ENCODE measurements around the gene OR12D3. TPM values are rescaled to one million over a fixed set of nuclear protein-coding genes. Genes with fewer than 3 reads are reported as not detected.
"Not testable (repeated sequence)": the region's sequence is repeated elsewhere in the genome, so short reads cannot be mapped to it uniquely, and the experiment has no call there.

OR12D3 gene, protein sequence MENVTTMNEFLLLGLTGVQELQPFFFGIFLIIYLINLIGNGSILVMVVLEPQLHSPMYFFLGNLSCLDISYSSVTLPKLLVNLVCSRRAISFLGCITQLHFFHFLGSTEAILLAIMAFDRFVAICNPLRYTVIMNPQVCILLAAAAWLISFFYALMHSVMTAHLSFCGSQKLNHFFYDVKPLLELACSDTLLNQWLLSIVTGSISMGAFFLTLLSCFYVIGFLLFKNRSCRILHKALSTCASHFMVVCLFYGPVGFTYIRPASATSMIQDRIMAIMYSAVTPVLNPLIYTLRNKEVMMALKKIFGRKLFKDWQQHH
- total RNA-seq, result not detected in 2 replicates

DNA sequence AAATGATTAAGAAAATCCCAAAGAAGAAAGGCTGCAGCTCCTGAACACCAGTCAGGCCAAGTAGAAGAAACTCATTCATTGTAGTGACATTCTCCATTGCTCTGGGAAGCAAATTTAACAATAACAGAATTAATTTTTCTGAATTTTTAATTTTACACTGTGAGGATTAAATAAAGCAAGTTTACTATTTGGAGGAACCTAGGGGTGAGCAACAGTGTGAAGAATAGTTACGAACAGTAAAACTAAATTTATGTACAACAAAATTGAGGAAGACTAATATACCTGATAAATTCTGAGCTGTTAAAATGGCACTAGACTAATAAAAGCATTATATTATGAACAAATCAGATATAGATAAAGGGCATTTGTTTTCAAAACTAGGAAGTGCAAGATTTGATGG lies at the start of gene OR12D3:
Gene OR12D3, minus strand, starts transcription at position 101 of the 400 bp plus-strand sequence. Its CDS starts 4 bp downstream, at position 97.
- no peak for DNase-seq (ENCODE audit: low read depth)

DNA sequence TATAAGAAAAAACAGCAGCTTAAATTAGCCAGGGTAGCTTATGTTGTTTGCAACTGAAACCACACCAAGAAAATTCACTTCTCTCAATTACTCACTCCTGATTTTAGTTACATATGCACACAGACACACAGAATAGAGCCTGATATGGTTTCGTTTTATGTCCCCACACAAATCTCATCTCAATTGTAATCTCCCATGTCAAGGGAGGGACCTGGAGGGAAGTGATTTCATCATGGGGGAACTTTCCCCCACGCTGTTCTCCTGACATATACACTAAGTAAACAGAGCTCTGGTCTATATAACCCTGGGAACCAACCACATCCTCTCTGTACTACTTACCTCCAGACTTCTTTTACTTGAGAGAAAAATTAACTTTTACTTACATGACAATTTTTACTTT lies 49.5 kb upstream of the OR12D3 start:
- no peak for DNase-seq (ENCODE audit: low read depth)

DNA sequence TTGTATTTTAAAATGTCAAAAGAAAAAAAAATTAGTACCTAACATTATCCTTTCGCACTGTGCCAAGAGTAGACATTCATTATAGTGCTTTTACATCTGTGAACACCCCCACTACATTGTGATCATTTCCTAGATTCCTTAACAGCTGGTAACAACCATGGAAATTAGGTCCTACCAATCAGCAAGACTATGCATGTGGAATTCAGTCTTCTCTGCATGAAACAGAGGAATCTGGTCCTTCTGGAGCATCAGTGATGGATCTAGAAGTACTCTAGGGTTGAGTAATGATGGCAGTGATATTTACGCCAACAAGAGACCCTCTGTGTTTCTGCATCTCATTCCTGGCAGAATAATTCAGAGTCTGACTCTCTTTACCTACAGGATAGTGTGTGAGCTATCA lies 49.1 kb upstream of the OR12D3 start:
- no peak for DNase-seq (ENCODE audit: low read depth)

DNA sequence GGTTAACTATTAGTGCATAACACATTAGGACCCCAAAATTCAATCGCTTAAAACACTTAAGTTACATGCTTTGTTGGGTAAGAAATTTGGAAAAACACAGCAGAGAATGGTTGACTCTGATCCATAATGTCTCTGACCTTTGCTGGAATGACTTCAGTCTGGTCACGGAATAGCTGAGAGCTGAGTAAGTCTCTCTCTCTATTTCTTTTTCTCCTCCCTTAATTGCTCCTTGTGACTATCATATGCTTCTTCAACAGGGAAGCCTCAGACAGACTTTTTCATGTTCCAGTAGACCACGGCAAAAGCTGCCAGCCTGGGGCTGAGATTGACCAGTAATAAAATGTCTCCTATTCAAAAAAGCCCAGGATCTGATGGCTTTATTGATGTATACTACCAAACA lies 44.4 kb upstream of the OR12D3 start:
- DNase-seq (ENCODE audit: low read depth), result peak; percentile 34

DNA sequence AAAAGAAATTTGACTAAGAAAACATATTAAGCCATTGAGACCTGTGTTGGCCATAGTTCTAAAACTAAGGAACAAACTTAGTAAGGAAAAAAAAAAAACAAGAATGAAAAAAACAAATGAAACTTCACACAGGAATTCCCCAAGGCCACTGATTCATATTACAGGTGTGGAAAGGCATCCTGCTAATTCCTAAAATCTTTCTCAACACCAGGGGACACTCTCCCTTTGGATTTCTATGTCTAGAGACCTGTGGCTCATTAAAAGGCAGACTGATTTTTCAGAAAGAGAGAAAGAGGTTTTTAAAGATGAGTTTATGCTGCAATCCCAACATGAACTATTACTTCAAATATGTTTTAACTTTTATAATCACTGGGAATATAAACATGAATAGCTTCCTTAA lies 39.5 kb upstream of the OR12D3 start, which contains the start of gene OR12D1:
Gene OR12D1, plus strand, starts transcription at position 341 of the 400 bp plus-strand sequence.
- DNase-seq (ENCODE audit: low read depth), result peak; percentile 30

DNA sequence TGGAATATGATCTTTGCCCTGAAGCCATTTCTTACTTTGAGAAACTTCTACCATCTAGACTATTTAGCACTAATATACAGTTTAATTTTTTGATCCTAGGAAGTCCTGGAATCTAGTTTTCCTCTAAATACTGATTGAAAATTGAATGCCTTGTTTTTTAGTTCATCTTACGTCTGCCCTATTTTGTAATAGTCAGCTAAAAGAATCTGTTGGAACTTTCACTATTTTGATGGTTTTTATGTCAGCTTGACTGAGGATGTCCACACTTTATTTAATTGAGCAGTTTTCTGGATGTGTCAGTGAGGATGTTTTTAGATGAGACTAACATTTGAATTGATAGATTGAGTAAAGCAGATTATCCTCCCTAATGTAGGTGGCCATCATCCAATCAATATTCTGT lies 28.7 kb upstream of the OR12D3 start:
- DNase-seq (ENCODE audit: low read depth), result no peak

DNA sequence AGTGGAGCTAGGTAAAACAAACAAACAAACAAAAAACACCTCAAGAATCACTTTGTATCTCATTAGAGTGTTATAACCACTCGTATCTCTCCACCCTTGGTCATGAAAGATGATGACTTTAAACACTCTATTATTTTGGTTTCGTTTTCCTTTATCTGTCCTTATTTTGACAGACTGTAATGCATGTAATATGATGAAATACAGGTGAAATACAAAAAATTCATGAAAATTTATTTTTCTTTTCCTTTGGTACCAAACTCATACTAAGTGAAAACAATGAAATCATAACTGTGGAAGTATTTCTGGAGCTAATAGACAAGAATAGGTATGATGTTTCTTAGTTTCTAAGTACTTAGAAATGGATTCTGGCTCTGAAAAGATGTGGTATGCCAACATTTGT lies 24.4 kb upstream of the OR12D3 start:
- DNase-seq (ENCODE audit: low read depth), result no peak

DNA sequence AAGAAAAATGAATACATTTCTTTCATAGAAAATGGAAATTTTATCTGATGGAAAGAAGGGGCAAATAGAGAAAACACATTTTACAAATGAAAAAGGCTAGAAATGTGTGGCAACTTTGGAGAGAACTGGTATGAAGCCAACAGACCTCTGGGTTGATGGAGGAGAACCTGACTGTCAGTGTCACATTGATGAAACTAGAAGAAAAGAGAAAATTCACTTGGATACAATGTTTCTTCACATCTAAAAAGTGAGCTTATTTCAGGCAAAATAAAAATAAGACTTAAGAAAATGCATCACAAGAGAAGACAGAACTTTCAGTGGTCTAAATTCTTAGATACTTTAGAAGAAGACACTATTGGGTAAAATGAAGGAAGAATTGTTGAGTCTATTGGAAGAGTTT lies 20.2 kb upstream of the OR12D3 start, which contains the start of gene OR12D2:
Gene OR12D2, plus strand, starts transcription at position 301 of the 400 bp plus-strand sequence. CDS start 1,069 bp downstream, outside the sequence.
- DNase-seq (ENCODE audit: low read depth), result no peak

DNA sequence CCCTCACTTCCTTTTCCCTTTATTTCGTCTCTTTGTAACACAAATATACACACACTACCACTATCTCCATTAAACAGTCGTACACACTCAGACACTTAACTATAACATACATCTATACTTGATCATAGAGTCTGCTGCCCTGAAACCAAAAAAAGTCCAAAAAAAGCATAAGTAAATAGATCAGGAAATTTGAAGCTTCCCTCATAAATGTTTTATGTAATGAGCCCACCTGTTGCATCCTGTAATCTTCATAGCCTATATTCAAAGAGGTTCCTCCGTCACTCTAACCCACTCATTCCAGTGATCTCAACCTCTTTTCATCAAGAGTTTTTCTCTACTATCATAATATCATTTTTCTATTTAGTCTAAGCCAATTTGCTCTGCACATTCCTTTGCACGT lies 13.4 kb upstream of the OR12D3 start:
- DNase-seq (ENCODE audit: low read depth), result no peak

DNA sequence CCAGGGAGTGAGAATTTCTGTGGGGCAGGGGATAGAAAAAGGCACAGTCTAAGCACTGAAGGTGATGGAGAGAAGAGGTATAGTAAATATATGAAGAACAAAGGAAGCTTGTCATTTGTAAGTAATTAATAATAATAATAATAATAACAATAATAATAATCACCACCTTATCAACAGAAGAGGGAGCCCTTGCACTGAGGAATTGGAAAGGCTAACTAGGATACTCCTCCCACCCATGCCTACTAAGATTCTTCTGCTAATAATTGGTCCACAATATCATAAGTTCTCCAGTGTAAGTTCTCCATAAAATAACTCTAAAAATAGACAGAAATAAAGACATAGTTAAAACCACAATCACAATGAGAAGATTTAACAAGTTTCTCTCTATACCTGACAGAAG lies 912 bp upstream of the OR12D3 start:
- no peak for DNase-seq (ENCODE audit: low read depth)

DNA sequence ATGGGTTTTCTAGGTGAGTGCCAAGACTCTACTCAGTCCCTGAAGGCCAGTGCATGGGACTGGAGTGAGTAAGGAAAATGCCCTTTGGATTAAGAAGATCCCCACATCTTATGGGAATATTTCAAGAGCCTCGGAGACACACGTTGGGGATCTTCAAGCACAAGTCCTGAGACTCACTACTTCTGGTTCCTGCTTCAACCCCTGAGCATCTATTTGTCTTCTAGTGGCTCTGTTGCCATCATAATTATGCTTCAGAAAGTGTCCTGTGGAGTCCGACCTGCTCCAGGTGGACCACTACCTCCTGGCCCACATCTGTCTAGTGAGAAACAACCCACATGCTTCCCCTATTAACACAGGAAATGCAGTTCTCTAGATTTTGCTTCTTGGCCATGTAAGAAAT lies 6.3 kb downstream of the OR12D3 start, which contains the start of gene OR5V1:
Gene OR5V1, minus strand, starts transcription at position 101 of the 400 bp plus-strand sequence. CDS start 12,670 bp downstream, outside the sequence.
- no peak for DNase-seq (ENCODE audit: low read depth)

DNA sequence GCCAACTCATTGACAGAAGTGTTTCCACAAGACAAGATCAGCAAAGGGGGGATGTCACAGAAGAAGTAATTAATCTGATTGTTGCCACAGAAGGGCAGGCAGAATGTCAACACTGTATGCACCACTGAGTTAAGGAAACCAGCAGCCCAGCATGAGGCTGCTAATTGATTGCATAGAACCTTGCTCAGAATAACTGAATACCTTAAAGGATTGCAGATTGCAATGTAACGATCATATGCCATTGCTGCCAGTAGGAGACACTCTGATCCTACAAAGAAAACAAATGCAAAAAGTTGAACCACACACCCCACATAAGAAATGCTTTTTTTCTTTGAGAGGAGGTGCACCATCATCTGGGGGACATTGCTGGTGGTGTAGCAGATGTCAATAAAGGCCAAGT lies 19.5 kb downstream of the OR12D3 start:
- no peak for DNase-seq (ENCODE audit: low read depth)

DNA sequence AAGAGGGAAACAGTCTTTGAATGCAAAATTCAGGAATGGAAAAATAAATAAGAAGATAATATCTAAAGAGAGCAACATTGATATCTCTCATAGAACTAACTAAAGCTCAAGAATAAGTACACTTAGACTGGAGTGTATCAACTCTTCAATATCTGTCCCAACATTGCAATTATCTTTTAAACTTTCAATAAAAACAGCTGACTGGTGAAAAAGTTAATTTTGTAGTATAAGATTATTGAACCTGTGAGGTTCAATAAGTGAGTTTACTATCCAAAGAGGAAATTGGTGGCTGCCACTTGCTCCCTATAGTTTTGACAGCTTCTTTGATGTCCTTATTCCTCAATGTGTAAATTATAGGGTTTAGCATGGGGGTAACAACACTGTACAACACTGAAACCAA lies 20.1 kb downstream of the OR12D3 start:
- no peak for DNase-seq (ENCODE audit: low read depth)

DNA sequence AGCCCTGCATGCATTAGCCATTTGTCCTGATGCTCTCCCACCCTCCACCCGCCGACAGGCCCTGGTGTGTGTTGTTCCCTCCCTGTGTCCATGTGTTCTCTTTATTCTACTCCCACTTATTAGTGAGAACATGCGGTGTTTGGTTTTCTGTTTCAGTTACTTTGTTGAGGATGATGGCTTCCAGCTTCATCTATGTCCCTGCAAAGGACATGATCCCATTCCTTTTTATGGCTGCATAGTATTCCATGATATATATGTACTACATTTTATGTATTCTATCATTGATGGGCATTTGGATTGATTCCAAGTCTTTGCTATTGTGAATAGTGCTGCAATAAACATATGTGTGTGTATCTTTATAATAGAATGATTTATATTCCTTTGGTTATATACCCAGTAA lies 25.7 kb downstream of the OR12D3 start:
- not testable (repeated sequence) for DNase-seq (ENCODE audit: low read depth)

DNA sequence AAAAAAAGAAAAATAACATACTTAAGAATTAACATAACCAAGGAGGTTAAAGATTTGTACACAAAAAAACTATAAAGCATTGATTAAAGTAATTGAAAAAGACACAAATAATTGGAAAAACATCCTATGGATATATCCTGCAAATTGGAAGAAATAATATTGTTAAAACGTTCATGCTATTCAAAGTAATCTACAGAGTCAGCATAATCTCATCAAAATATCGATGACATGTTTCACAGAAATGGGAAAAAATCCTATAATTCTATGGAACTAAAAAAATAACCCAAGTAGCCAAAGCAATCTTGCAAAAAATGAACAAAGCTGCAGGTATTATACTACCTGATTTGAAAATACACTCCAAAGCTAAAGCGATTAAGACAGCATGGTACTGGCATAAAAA lies 29.7 kb downstream of the OR12D3 start:
- no peak for DNase-seq (ENCODE audit: low read depth)

DNA sequence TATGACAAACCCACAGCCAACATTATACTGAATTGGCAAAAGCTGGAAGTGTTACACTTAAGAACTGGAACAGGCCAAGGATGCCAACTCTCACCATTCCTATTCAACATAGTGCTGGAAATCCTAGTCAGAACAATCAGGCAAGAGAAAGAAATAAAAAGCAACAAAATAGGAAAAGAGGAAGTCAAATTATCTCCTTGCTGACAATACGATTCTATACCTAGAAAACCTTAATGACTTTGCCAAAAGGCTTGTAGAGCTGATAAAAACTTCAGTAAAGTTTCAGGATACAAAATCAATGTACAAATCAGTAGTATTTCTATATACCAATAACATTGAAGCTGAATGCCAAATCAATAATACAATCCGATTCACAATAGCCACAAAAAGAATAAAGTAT lies 38.8 kb downstream of the OR12D3 start:
- DNase-seq (ENCODE audit: low read depth), result no peak

DNA sequence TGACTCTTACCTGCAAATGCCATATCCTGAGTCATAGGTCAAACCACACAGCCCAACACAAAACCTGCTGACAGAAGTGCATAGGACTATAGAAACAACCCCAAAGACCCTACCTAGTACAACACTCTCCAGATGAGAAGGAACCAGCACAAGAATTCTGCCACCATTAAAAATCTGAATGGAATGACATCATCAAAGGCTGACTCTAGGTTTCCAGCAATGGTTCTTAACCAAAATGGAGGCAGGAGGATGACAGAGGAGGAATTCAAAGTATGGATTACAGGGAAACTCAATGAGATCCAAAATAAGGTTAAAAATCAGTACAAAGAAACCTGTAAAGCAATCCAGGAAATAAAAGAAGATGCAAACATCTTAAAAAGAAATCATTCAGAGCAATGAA lies 42.4 kb downstream of the OR12D3 start:
- no peak for DNase-seq (ENCODE audit: low read depth)

DNA sequence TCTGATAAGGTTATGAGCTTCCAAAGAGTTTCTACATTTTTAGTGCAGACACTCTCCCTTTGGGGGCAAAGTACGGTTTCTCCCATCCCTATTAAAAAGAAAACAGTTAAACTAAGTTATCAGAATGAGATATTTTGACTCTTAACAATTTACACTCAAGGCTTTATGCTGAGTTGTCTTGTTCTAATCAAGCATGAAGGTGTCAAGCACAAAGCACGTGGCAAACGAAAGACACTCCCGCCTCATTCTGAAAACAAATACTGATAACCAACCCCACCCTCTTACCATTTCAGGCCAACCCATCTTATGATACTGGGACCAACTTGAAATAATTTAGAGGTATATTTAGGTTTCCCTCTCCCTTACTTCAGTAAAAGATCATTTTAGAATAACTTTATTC lies 49.3 kb downstream of the OR12D3 start:
- no peak for DNase-seq (ENCODE audit: low read depth)

Other genes with a start within 250 kb of the OR12D3 start
- gene OR2J2, start 204.4 kb downstream of the OR12D3 start, total RNA-seq, result not detected in 2 replicates
- 0.05 TPM in 1 of 2 replicates, not detected in the other for gene OR14J1, start 73.6 kb downstream of the OR12D3 start, total RNA-seq
- not detected in 2 replicates for gene OR5V1, start 6.4 kb downstream of the OR12D3 start, total RNA-seq
- 0.10 and 0.52 TPM in 2 replicates for gene OR12D2, start 20.3 kb upstream of the OR12D3 start, total RNA-seq
- not detected in 2 replicates for gene OR12D1, start 39.6 kb upstream of the OR12D3 start, total RNA-seq
- not detected in 2 replicates for gene OR10C1, start 64.0 kb upstream of the OR12D3 start, total RNA-seq
- gene OR11A1, start 81.8 kb upstream of the OR12D3 start, total RNA-seq, result not detected in 2 replicates
- gene OR2H1, start 81.9 kb upstream of the OR12D3 start, total RNA-seq, result not detected in 2 replicates
- gene MAS1L, start 112.7 kb upstream of the OR12D3 start, total RNA-seq, result not detected in 2 replicates
- gene UBD, start 184.4 kb upstream of the OR12D3 start, total RNA-seq, result 3.8 and 39.4 TPM in 2 replicates
- not detected in 2 replicates for gene OR2H2, start 209.8 kb upstream of the OR12D3 start, total RNA-seq

Measured in renal cortical epithelial cell (primary cell).